Brain microvascular endothelial cell (primary cell): ENCODE data around the gene SDR9C7.
"Not testable (repeated sequence)": the region's sequence is repeated elsewhere in the genome, so short reads cannot be mapped to it uniquely, and the experiment has no call there.

ENCODE experiments used
- DNase-seq: peaks from one replicate; pipeline ENCODE4 v3.0.0-alpha.2; 2020
- H3K27ac ChIP-seq: fragments of 250-450 bp; sonication (Bioruptor Pico); 2 replicates; pipeline ENCODE4 v1.5.1; 2020; ENCODE audit warnings: mild to moderate bottlenecking, moderate library complexity
- H3K27me3 ChIP-seq: fragments of 250-450 bp; sonication (Bioruptor Pico); replicated peaks from 2 replicates; pipeline ENCODE4 v1.5.1; 2020; ENCODE audit warnings: mild to moderate bottlenecking
- H3K36me3 ChIP-seq: fragments of 250-450 bp; sonication (Bioruptor Pico); replicated peaks from 2 replicates; pipeline ENCODE4 v1.5.1; 2020; ENCODE audit warnings: mild to moderate bottlenecking
- H3K4me3 ChIP-seq: 2 replicates; pipeline ENCODE4 v1.5.1; 2011; ENCODE audit warnings: low read depth, mild to moderate bottlenecking, control low read depth, low read length, moderate library complexity
- CTCF ChIP-seq: IDR thresholded peaks from 2 replicates; pipeline ENCODE4 v1.5.1; 2011; ENCODE audit warnings: low read depth, mild to moderate bottlenecking, moderate library complexity, low read length, control low read depth, inconsistent platforms; ENCODE audit errors: missing control alignments
- in situ Hi-C: cut with HindIII; loops from 2 replicates; pipeline ENCODE4 v1.10.0; 2017; ENCODE audit warnings: low sequenced_read_pairs, low pct_ligation_motif_present

The SDR9C7 gene

GRCh38 chr12:56933826-56934625 is at the start of gene SDR9C7:
Gene SDR9C7 (minus strand): TSS chr12:56934408. CDS start chr12:56934261, 147 bp downstream.
- no peak for DNase-seq
- Histone ChIP-seq H3K36me3 (no peaks in the 10 kb centered on the region), H3K27ac (no peak within 1 kb of the TSS), H3K4me3 (no peak within 1 kb of the TSS), H3K27me3 (no peaks in the 10 kb centered on the region)
- in situ Hi-C loops, result no loop called here
- TF ChIP-seq CTCF, result no peak

- H3K4me3 ChIP-seq, result no peak overlapping the region
- no peaks in the 10 kb centered on the region for H3K27me3 ChIP-seq
- DNase-seq, result no peak
- H3K27ac ChIP-seq, result no peak overlapping the region
- H3K36me3 ChIP-seq, result no peaks in the 10 kb centered on the region
- in situ Hi-C loops, result loop anchor here (25.0 kb wide), 1 partner anchor 221 kb away; the partner anchor contains the start of genes HSD17B6 and PRIM1
- no peak for TF ChIP-seq CTCF
Measured at GRCh38 chr12:56983386-56983785, 49.2 kb upstream of the SDR9C7 start.

- H3K36me3 ChIP-seq, H3K27me3 ChIP-seq, H3K4me3 ChIP-seq, DNase-seq, H3K27ac ChIP-seq: not testable (repeated sequence)
- in situ Hi-C loops, result loop anchor here (25.0 kb wide), 1 partner anchor 220 kb away; the partner anchor contains the start of genes HSD17B6 and PRIM1
Measured at GRCh38 chr12:56982578-56983236, 48.5 kb upstream of the SDR9C7 start.

GRCh38 chr12:56980941-56981530 is 46.8 kb upstream of the SDR9C7 start:
- in situ Hi-C loops, result loop anchor here (25.0 kb wide), 1 partner anchor 219 kb away; the partner anchor contains the start of genes HSD17B6 and PRIM1
- TF ChIP-seq CTCF, result no peak
- H3K27me3 ChIP-seq, result no peaks in the 10 kb centered on the region
- H3K27ac ChIP-seq, result no peak overlapping the region
- no peak overlapping the region for H3K4me3 ChIP-seq
- no peak for DNase-seq
- H3K36me3 ChIP-seq, result no peaks in the 10 kb centered on the region

GRCh38 chr12:56980268-56980667 is 46.1 kb upstream of the SDR9C7 start:
- no peaks in the 10 kb centered on the region for H3K36me3 ChIP-seq
- DNase-seq, result no peak
- no peaks in the 10 kb centered on the region for H3K27me3 ChIP-seq
- in situ Hi-C loops, result loop anchor here (25.0 kb wide), 1 partner anchor 218 kb away; the partner anchor contains the start of genes HSD17B6 and PRIM1
- H3K27ac ChIP-seq, result no peak overlapping the region
- no peak overlapping the region for H3K4me3 ChIP-seq
- no peak for TF ChIP-seq CTCF

GRCh38 chr12:56979628-56980027 is 45.4 kb upstream of the SDR9C7 start:
- no peaks in the 10 kb centered on the region for H3K36me3 ChIP-seq
- no peaks in the 10 kb centered on the region for H3K27me3 ChIP-seq
- no peak for DNase-seq
- in situ Hi-C loops, result loop anchor here (25.0 kb wide), 1 partner anchor 217 kb away; the partner anchor contains the start of genes HSD17B6 and PRIM1
- TF ChIP-seq CTCF, result no peak
- no peak overlapping the region for H3K4me3 ChIP-seq
- no peak overlapping the region for H3K27ac ChIP-seq
